SK-N-SH treated with all-trans-retinoic acid at 6 μM for 48 hours (cell line): ENCODE results near the gene TRIM17.

Experiments
- ATAC-seq: fragments of 200-7000 bp; cut with Tn5 transposase; 3 replicates; pipeline ENCODE4 v1.9.1; 2020; ENCODE audit warnings: mild to moderate bottlenecking, moderate library complexity
- ARNTL ChIP-seq: fragments of 450-650 bp; formaldehyde crosslinking; IDR thresholded peaks from 2 replicates; pipeline ENCODE4 v1.5.0; 2020; ENCODE audit warnings: low read depth, mild to moderate bottlenecking, moderate library complexity, borderline replicate concordance
- BACH2 ChIP-seq: fragments of 250-450 bp; sonication (Bioruptor Pico); IDR thresholded peaks from 2 replicates; pipeline ENCODE4 v1.9.0; 2021; ENCODE audit warnings: mild to moderate bottlenecking, borderline replicate concordance
- CREB5 ChIP-seq: fragments of 250-450 bp; sonication (Bioruptor Pico); IDR thresholded peaks from 2 replicates; pipeline ENCODE4 v1.5.1; 2020; ENCODE audit warnings: low read depth, mild to moderate bottlenecking, moderate library complexity
- CSDC2 ChIP-seq: fragments of 250-450 bp; sonication (Bioruptor Pico); IDR thresholded peaks from 2 replicates; pipeline ENCODE4 v1.5.0; 2020; ENCODE audit warnings: mild to moderate bottlenecking, moderate library complexity
- CSRNP3 ChIP-seq: fragments of 250-450 bp; sonication (Bioruptor Pico); IDR thresholded peaks from 2 replicates; pipeline ENCODE4 v1.5.1; 2021; ENCODE audit warnings: mild to moderate bottlenecking, moderate library complexity
- ESRRG ChIP-seq: fragments of 250-450 bp; sonication (Bioruptor Pico); IDR thresholded peaks from 2 replicates; pipeline ENCODE4 v1.6.1; 2021; ENCODE audit warnings: mild to moderate bottlenecking
- ISL1 ChIP-seq: fragments of 250-450 bp; sonication (Bioruptor Pico); IDR thresholded peaks from 2 replicates; pipeline ENCODE4 v2.1.2; 2022; ENCODE audit warnings: mild to moderate bottlenecking, moderate library complexity
- OSR1 ChIP-seq: fragments of 250-450 bp; sonication (Bioruptor Pico); IDR thresholded peaks from 2 replicates; pipeline ENCODE4 v1.8.0; 2022; ENCODE audit warnings: moderate library complexity, mild to moderate bottlenecking, inconsistent platforms
- PATZ1 ChIP-seq: fragments of 250-450 bp; sonication (Bioruptor Pico); IDR thresholded peaks from 2 replicates; pipeline ENCODE4 v1.8.0; 2020; ENCODE audit warnings: mild to moderate bottlenecking, moderate library complexity, borderline replicate concordance
- POU6F1 ChIP-seq: fragments of 250-450 bp; sonication (Bioruptor Pico); IDR thresholded peaks from 2 replicates; pipeline ENCODE4 v1.8.0; 2021; ENCODE audit warnings: low read depth, mild to moderate bottlenecking, moderate library complexity, borderline replicate concordance
- RARB ChIP-seq: fragments of 250-450 bp; sonication (Bioruptor Pico); IDR thresholded peaks from 2 replicates; pipeline ENCODE4 v1.8.0; 2021; ENCODE audit warnings: mild to moderate bottlenecking, moderate library complexity
- TCF4 ChIP-seq: fragments of 250-450 bp; sonication (Bioruptor Pico); IDR thresholded peaks from 2 replicates; pipeline ENCODE4 v1.8.0; 2021; ENCODE audit warnings: mild to moderate bottlenecking, moderate library complexity, borderline replicate concordance
- TOX ChIP-seq: fragments of 250-450 bp; sonication (Bioruptor Pico); IDR thresholded peaks from 2 replicates; pipeline ENCODE4 v1.8.0; 2021; ENCODE audit warnings: mild to moderate bottlenecking, moderate library complexity, borderline replicate concordance
- TSHZ2 ChIP-seq: fragments of 250-450 bp; sonication (Bioruptor Pico); IDR thresholded peaks from 2 replicates; pipeline ENCODE4 v1.5.0; 2020; ENCODE audit warnings: mild to moderate bottlenecking, moderate library complexity
- ZC3H10 ChIP-seq: fragments of 250-450 bp; sonication (Bioruptor Pico); IDR thresholded peaks from 2 replicates; pipeline ENCODE4 v1.5.1; 2021; ENCODE audit warnings: mild to moderate bottlenecking, moderate library complexity
- ZFP3 ChIP-seq: fragments of 250-450 bp; sonication (Bioruptor Pico); IDR thresholded peaks from 2 replicates; pipeline ENCODE4 v1.5.0; 2020; ENCODE audit warnings: mild to moderate bottlenecking, moderate library complexity
- ZFP30 ChIP-seq: fragments of 450-650 bp; formaldehyde crosslinking; IDR thresholded peaks from 2 replicates; pipeline ENCODE4 v1.5.0; 2022; ENCODE audit warnings: mild to moderate bottlenecking, moderate library complexity
- ZNF565 ChIP-seq: fragments of 450-650 bp; formaldehyde crosslinking; conservative IDR thresholded peaks from 2 replicates; pipeline ENCODE4 v1.5.0; 2020; ENCODE audit warnings: low read depth, mild to moderate bottlenecking, moderate library complexity
- ZNF70 ChIP-seq: fragments of 450-650 bp; formaldehyde crosslinking; IDR thresholded peaks from 2 replicates; pipeline ENCODE4 v1.5.0; 2020; ENCODE audit warnings: mild to moderate bottlenecking, moderate library complexity
- ZNF8 ChIP-seq: fragments of 450-650 bp; formaldehyde crosslinking; IDR thresholded peaks from 2 replicates; pipeline ENCODE4 v1.5.0; 2020; ENCODE audit warnings: mild to moderate bottlenecking, moderate library complexity

Gene TRIM17

GRCh38 chr1:228393268-228393701 is 23.4 kb downstream of the TRIM17 start (continued):
- TF ChIP-seq ISL1 (CRISPR knock-in tag) = no peak
- no peak for TF ChIP-seq ESRRG (CRISPR knock-in tag)
- TF ChIP-seq OSR1 = no peak
- no peak for TF ChIP-seq ARNTL
- no peak for TF ChIP-seq RARB (CRISPR knock-in tag)

GRCh38 chr1:228392111-228392936 is 24.3 kb downstream of the TRIM17 start:
- TF ChIP-seq ESRRG (CRISPR knock-in tag) (no peak), ZNF8 (CRISPR knock-in tag) (no peak), ISL1 (CRISPR knock-in tag) (no peak), CSRNP3 (no peak), ZC3H10 (CRISPR knock-in tag) (no peak), BACH2 (CRISPR knock-in tag) (no peak), RARB (CRISPR knock-in tag) (no peak), TCF4 (CRISPR knock-in tag) (no peak), ZFP3 (CRISPR knock-in tag) (no peak), POU6F1 (CRISPR knock-in tag) (no peak)
- peak; percentile 45 for ATAC-seq

- ATAC-seq = peak; percentile 7
- TF ChIP-seq TOX (no peak), ZNF70 (CRISPR knock-in tag) (no peak), ISL1 (CRISPR knock-in tag) (no peak), PATZ1 (no peak), ESRRG (CRISPR knock-in tag) (no peak), RARB (CRISPR knock-in tag) (no peak), TSHZ2 (no peak), CSRNP3 (no peak), POU6F1 (CRISPR knock-in tag) (no peak), ZFP30 (no peak), CSDC2 (no peak), ZNF565 (CRISPR knock-in tag) (no peak), CREB5 (no peak), ARNTL (no peak)
- TF ChIP-seq, all 23 proteins: peak for 0
Observed at GRCh38 chr1:228391411-228392020, 25.1 kb downstream of the TRIM17 start.
